HepG2 (cell line): Measurements from ENCODE around the gene LTBR. TPM values are rescaled to one million over a fixed set of nuclear protein-coding genes. Genes with fewer than 3 reads are reported as not detected.
A peak's percentile ranks its signal among the peaks of the same experiment; 100 is the strongest.

Source experiments
- ATF4 ChIP-seq, 2 experiments: fragments of 450-650 bp in 1 of 2; sonication (generic) in 1 of 2; formaldehyde crosslinking; IDR thresholded peaks; 2 replicates each; pipeline versions ENCODE4 v1.5.0 to v1.8.0; 2020 to 2022; ENCODE audit warnings: mild to moderate bottlenecking in 1 of 2, missing genetic modification reagents in 1 of 2
- BRF2 ChIP-seq: sonication (generic); formaldehyde crosslinking; IDR thresholded peaks from 2 replicates; pipeline ENCODE4 v1.8.1; 2022; ENCODE audit warnings: mild to moderate bottlenecking, missing genetic modification reagents
- CC2D1A ChIP-seq: sonication (generic); formaldehyde crosslinking; IDR thresholded peaks from 2 replicates; pipeline ENCODE4 v1.8.1; 2023; ENCODE audit warnings: mild to moderate bottlenecking, missing genetic modification reagents
- ERF ChIP-seq: IDR thresholded peaks from 2 replicates; pipeline ENCODE4 v1.6.1; 2018; ENCODE audit warnings: missing biosample characterization, missing genetic modification reagents
- FOXJ3 ChIP-seq: sonication (generic); formaldehyde crosslinking; IDR thresholded peaks from 2 replicates; pipeline ENCODE4 v1.4.0; 2020; ENCODE audit warnings: missing genetic modification reagents, mild to moderate bottlenecking, borderline replicate concordance
- HMG20A ChIP-seq: IDR thresholded peaks from 2 replicates; pipeline ENCODE4 v1.6.1; 2016; ENCODE audit warnings: borderline replicate concordance
- NFAT5 ChIP-seq: sonication (generic); formaldehyde crosslinking; IDR thresholded peaks from 2 replicates; pipeline ENCODE4 v1.4.0; 2020; ENCODE audit warnings: missing genetic modification reagents
- NFIB ChIP-seq: sonication (generic); formaldehyde crosslinking; IDR thresholded peaks from 2 replicates; pipeline ENCODE4 v1.9.0; 2021; ENCODE audit warnings: missing genetic modification reagents, mild to moderate bottlenecking, borderline replicate concordance
- PITX1 ChIP-seq: sonication (generic); formaldehyde crosslinking; IDR thresholded peaks from 2 replicates; pipeline ENCODE4 v1.5.1; 2020; ENCODE audit warnings: mild to moderate bottlenecking, missing genetic modification reagents
- SRSF1 ChIP-seq: fragments of 200-400 bp; formaldehyde crosslinking; optimal IDR thresholded peaks from 2 replicates; pipeline ENCODE3; 2017; ENCODE audit warnings: mild to moderate bottlenecking, low read depth, low read length, moderate library complexity
- TP53 ChIP-seq: sonication (generic); formaldehyde crosslinking; conservative IDR thresholded peaks from 2 replicates; pipeline ENCODE4 v1.4.0; 2020; ENCODE audit warnings: missing genetic modification reagents
- ZBTB1 ChIP-seq: sonication (generic); formaldehyde crosslinking; IDR thresholded peaks from 2 replicates; pipeline ENCODE4 v1.4.0; 2020; ENCODE audit warnings: missing genetic modification reagents, borderline replicate concordance
- ZNF235 ChIP-seq: sonication (generic); formaldehyde crosslinking; IDR thresholded peaks from 2 replicates; pipeline ENCODE4 v1.8.1; 2023; ENCODE audit warnings: mild to moderate bottlenecking, missing genetic modification reagents, borderline replicate concordance
- ZNF414 ChIP-seq: sonication (generic); formaldehyde crosslinking; IDR thresholded peaks from 2 replicates; pipeline ENCODE4 v1.5.0; 2020; ENCODE audit warnings: missing genetic modification reagents
- polyA plus RNA-seq, 8 experiments: library from polyadenylated mRNA; depleted of rRNA in 3 of 8; stranded (reverse) in 7 of 8; unstranded in 1 of 8; fragments of >200 nt; fragmentation: Illumina TruSeq in 4 of 8; extraction: Trizol in 4 of 8; gene quantifications; 2 replicates each; pipeline versions ENCODE4 v1.2.1 to v1.2.3, GENCODE V29; 2011 to 2016; ENCODE audit warnings: low read depth in 4 of 8, missing spikeins in 1 of 8, mixed read lengths in 1 of 8; ENCODE audit not compliant: insufficient read depth in 1 of 8
- total RNA-seq, 5 experiments: library from RNA; depleted of rRNA; stranded (reverse); fragments of >200 nt; fragmentation: Illumina TruSeq; extraction: Trizol; gene quantifications; 2 replicates each; pipeline ENCODE4 v1.2.3, GENCODE V29; 2016; ENCODE audit warnings: low read depth in 1 of 5

LTBR gene
- total and polyA plus RNA-seq, 2 of the 13 experiments (the other 11 are each of a cell fraction or from before 2014, with no cell fraction given) = 31.4 to 34.8 TPM

GRCh38 chr12:6335451-6336078 is 48.4 kb upstream of the LTBR start (continued):
- TF ChIP-seq NFAT5 = 0 out of 2 replicates have a peak, but pooled peaks have one; percentile 64
- peak; percentile 67; the same call in 1 of the 2 replicates for TF ChIP-seq TP53
- TF ChIP-seq HMG20A = no peak
- TF ChIP-seq ERF (CRISPR knock-in tag) = peak; percentile 48; the same call in 1 of the 2 replicates
- no peak for TF ChIP-seq SRSF1
- peak; percentile 74 for TF ChIP-seq FOXJ3 (CRISPR knock-in tag)
- no peak for TF ChIP-seq ZNF235 (CRISPR knock-in tag)
- TF ChIP-seq ZNF414 = peak; percentile 92
- TF ChIP-seq PITX1 (CRISPR knock-in tag) = no peak
- TF ChIP-seq NFIB = no peak
- no peak for TF ChIP-seq ATF4 (CRISPR knock-in tag; IDR thresholded peaks at IDR 0.05)
- no peak for TF ChIP-seq ZBTB1 (CRISPR knock-in tag)
- TF ChIP-seq CC2D1A (CRISPR knock-in tag) = 0 out of 2 replicates have a peak, but pooled peaks have one; percentile 31
- no peak for TF ChIP-seq BRF2 (CRISPR knock-in tag)
